ENCODE results near the gene DPF1.
A peak's percentile ranks its signal among the peaks of the same experiment; 100 is the strongest.

The DPF1 gene

GRCh38 chr19:38218204-38218603, 5.8 kb downstream of the DPF1 start:
- DNase-seq: no peak

- no peak for DNase-seq
These were observed 7.0 kb downstream of the DPF1 start for GRCh38 chr19:38216785-38217641.

GRCh38 chr19:38213911-38214625, 10.0 kb downstream of the DPF1 start:
- no peak for DNase-seq

GRCh38 chr19:38213469-38213868, 10.6 kb downstream of the DPF1 start:
- DNase-seq: no peak

GRCh38 chr19:38211766-38212165, 12.3 kb downstream of the DPF1 start:
- DNase-seq: peak; percentile 69

- DNase-seq: peak; percentile 61
These were observed 12.9 kb downstream of the DPF1 start for GRCh38 chr19:38211151-38211591.

- peak; percentile 82 for DNase-seq
These were observed 13.5 kb downstream of the DPF1 start for GRCh38 chr19:38210458-38210987.

GRCh38 chr19:38209671-38210457, 14.2 kb downstream of the DPF1 start:
- peak; percentile 56 for DNase-seq

- no peak for DNase-seq
These were observed 14.9 kb downstream of the DPF1 start for GRCh38 chr19:38209152-38209551.

- no peak for DNase-seq
These were observed 15.5 kb downstream of the DPF1 start for GRCh38 chr19:38208571-38208970.

GRCh38 chr19:38207543-38207942, 16.5 kb downstream of the DPF1 start:
- no peak for DNase-seq

- peak; percentile 54 for DNase-seq
These were observed 17.1 kb downstream of the DPF1 start for GRCh38 chr19:38206928-38207327.

GRCh38 chr19:38206006-38206745, 17.8 kb downstream of the DPF1 start:
- DNase-seq: peak; percentile 59

- DNase-seq: no peak
These were observed 19.3 kb downstream of the DPF1 start for GRCh38 chr19:38204728-38205127.

GRCh38 chr19:38204096-38204495, 19.9 kb downstream of the DPF1 start:
- DNase-seq: no peak

- DNase-seq: peak; percentile 50
These were observed 20.8 kb downstream of the DPF1 start for GRCh38 chr19:38203197-38203596.

GRCh38 chr19:38202504-38202903, 21.5 kb downstream of the DPF1 start:
- no peak for DNase-seq

GRCh38 chr19:38201731-38202130, 22.3 kb downstream of the DPF1 start:
- peak; percentile 46 for DNase-seq

GRCh38 chr19:38199340-38199739, 24.7 kb downstream of the DPF1 start:
- DNase-seq: peak; percentile 43

GRCh38 chr19:38197937-38198704, 25.9 kb downstream of the DPF1 start:
- DNase-seq: peak; percentile 42

- peak; percentile 41 for DNase-seq
These were observed 26.9 kb downstream of the DPF1 start for GRCh38 chr19:38196948-38197656.
